PC-3 (cell line): ENCODE measurements around the gene FOXO3. TPM values are rescaled to one million over a fixed set of nuclear protein-coding genes. Genes with fewer than 3 reads are reported as not detected.

ENCODE experiments used
- ATAC-seq: fragments of 200-7000 bp; cut with Tn5 transposase; 2 replicates; pipeline ENCODE4 v1.9.1; 2020; ENCODE audit warnings: mild to moderate bottlenecking, moderate library complexity
- BruUV-seq: library from RNA; stranded (reverse); fragments of 400-500 nt; replicated peaks from 2 replicates; lab custom pipeline; 2021; lab: Mats Ljungman, UMichigan
- CTCF ChIA-PET: fragments of 300-600 bp; sonication (Branson Sonifier 250); formaldehyde crosslinking; loops from one replicate; lab custom pipeline; 2022; ENCODE audit warnings: antibody characterized with exemption; lab: Charles Lee
- POLR2A ChIA-PET: fragments of 300-600 bp; sonication (Branson Sonifier 250); formaldehyde crosslinking; loops from one replicate; lab custom pipeline; 2022; ENCODE audit warnings: antibody characterized with exemption; ENCODE audit not compliant: unreplicated experiment; lab: Charles Lee
- DNase-seq: peaks from one replicate; pipeline ENCODE4 v3.0.0-alpha.2; 2015
- H2AFZ ChIP-seq: fragments of 300-600 bp; sonication (generic); 2 replicates; pipeline ENCODE4 v1.6.0; 2016; ENCODE audit warnings: antibody characterized with exemption, low read length
- H3F3A ChIP-seq: fragments of 300-600 bp; sonication (generic); one replicate; pipeline ENCODE4 v1.6.0; 2017; ENCODE audit warnings: antibody characterized with exemption, low read length, control low read depth, mild to moderate bottlenecking; ENCODE audit not compliant: unreplicated experiment
- H3K27ac ChIP-seq: fragments of 300-600 bp; sonication (generic); 2 replicates; pipeline ENCODE4 v1.5.1; 2016; ENCODE audit warnings: mild to moderate bottlenecking, low read length
- H3K27me3 ChIP-seq: fragments of 300-600 bp; sonication (generic); 2 replicates; pipeline ENCODE4 v1.6.1; 2016; ENCODE audit warnings: low read length, mixed read lengths
- H3K36me3 ChIP-seq: fragments of 300-600 bp; sonication (generic); 2 replicates; pipeline ENCODE4 v1.6.1; 2016; ENCODE audit warnings: low read depth, mixed run types, low read length, mixed read lengths
- H3K4me1 ChIP-seq: fragments of 300-600 bp; sonication (generic); 2 replicates; pipeline ENCODE4 v1.5.1; 2016; ENCODE audit warnings: low read length; ENCODE audit not compliant: insufficient read depth
- H3K4me2 ChIP-seq: fragments of 300-600 bp; sonication (generic); 2 replicates; pipeline ENCODE4 v1.6.0; 2016; ENCODE audit warnings: low read length
- H3K4me3 ChIP-seq: fragments of 300-600 bp; sonication (generic); 2 replicates; pipeline ENCODE4 v1.5.1; 2016; ENCODE audit warnings: mild to moderate bottlenecking, low read length, mixed read lengths
- H3K79me2 ChIP-seq: fragments of 300-600 bp; sonication (generic); 2 replicates; pipeline ENCODE4 v1.6.1; 2017; ENCODE audit warnings: low read length, mixed read lengths
- H3K9ac ChIP-seq: fragments of 300-600 bp; sonication (generic); 2 replicates; pipeline ENCODE4 v1.6.0; 2016; ENCODE audit warnings: mild to moderate bottlenecking, low read length
- H3K9me2 ChIP-seq: fragments of 300-600 bp; sonication (generic); replicated peaks from 2 replicates; pipeline ENCODE4 v1.6.1; 2016; ENCODE audit warnings: mixed run types, low read length, mixed read lengths
- H3K9me3 ChIP-seq: fragments of 300-600 bp; sonication (generic); 2 replicates; pipeline ENCODE4 v1.6.1; 2016; ENCODE audit warnings: low read length, mixed read lengths
- H4K20me1 ChIP-seq: fragments of 300-600 bp; sonication (generic); 2 replicates; pipeline ENCODE4 v1.6.1; 2016; ENCODE audit warnings: low read length, mixed read lengths
- EZH2 ChIP-seq: fragments of 300-600 bp; sonication (generic); IDR thresholded peaks from one replicate; pipeline ENCODE4 v1.6.1; 2017; ENCODE audit warnings: antibody characterized with exemption, mild to moderate bottlenecking, low read length; ENCODE audit not compliant: unreplicated experiment
- EZH2phosphoT487 ChIP-seq: fragments of 300-600 bp; sonication (generic); IDR thresholded peaks from 2 replicates; pipeline ENCODE4 v1.6.1; 2018; ENCODE audit warnings: mild to moderate bottlenecking, antibody characterized with exemption, low read length, borderline replicate concordance
- intact Hi-C: fragments of 100-400 bp; cut with micrococcal nuclease; formaldehyde crosslinking; loops from 2 replicates; pipeline ENCODE4 v1.9.0; 2023
- total RNA-seq: library from RNA; depleted of rRNA; stranded (reverse); fragments of >200 nt; gene quantifications from 2 replicates; pipeline ENCODE4 v1.2.3, GENCODE V29; 2014
- TF ChIP-seq, protein P1 (sequence below): fragments of 300-600 bp; sonication (generic); conservative IDR thresholded peaks from 2 replicates; pipeline ENCODE4 v1.5.1; 2017; ENCODE audit warnings: antibody characterized with exemption, low read depth, mild to moderate bottlenecking, low read length

FOXO3 gene
- total RNA-seq, 1 experiment from 2014 or later, result 12.8 TPM

DNA sequence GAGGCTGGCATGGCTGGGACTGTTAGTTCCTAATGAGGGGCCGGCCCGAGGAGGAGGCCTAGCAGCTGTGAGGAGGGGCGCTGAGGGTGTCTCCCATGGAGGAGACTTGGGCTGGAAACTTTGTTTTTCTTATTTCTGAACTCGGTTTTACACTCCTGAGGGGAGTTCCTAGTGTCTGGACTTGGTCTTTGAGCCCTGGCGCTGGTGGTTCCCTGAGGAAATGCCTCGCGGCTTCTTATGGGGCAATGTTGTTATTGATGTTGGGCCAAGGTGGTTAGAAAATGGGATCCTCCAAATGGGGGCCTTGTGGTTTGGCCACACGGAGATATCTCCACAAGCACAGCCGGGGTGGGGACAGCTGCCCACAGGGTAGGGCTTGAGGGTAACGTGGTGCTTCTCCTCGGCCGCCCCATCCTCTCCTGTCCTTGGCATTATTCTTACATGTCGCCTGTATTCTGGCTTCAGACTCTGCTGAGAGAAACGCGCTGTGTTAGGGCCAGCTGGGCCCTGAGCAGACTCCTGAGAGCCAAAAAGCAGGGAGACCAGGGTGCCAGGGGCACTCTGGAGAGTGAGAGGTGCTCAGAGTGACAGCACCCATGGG lies 136.9 kb downstream of the FOXO3 start:
- BruUV-seq, result no TSS peak
- no peaks in the 10 kb centered on the region for H3K9me3 ChIP-seq
- H3K4me1 ChIP-seq, result no peaks in the 10 kb centered on the region
- no peak overlapping the region for H2AFZ ChIP-seq
- no peak overlapping the region for H3K4me2 ChIP-seq
- no peaks in the 10 kb centered on the region for H3F3A ChIP-seq
- POLR2A ChIA-PET, result no interaction called here
- CTCF ChIA-PET, result no interaction called here
- no peaks in the 10 kb centered on the region for H4K20me1 ChIP-seq
- H3K9me2 ChIP-seq, result no peaks in the 10 kb centered on the region
- no peaks in the 10 kb centered on the region for H3K27me3 ChIP-seq
- ATAC-seq, result no peak
- no peak for DNase-seq
- H3K36me3 ChIP-seq, result no peaks in the 10 kb centered on the region
- H3K27ac ChIP-seq, result no peak overlapping the region
- no peaks in the 10 kb centered on the region for H3K79me2 ChIP-seq
- H3K4me3 ChIP-seq, result no peak overlapping the region
- intact Hi-C loops, result no loop called here
- no peak for TF ChIP-seq EZH2
- TF ChIP-seq EZH2phosphoT487, result no peak
- TF ChIP-seq, protein P1, sequence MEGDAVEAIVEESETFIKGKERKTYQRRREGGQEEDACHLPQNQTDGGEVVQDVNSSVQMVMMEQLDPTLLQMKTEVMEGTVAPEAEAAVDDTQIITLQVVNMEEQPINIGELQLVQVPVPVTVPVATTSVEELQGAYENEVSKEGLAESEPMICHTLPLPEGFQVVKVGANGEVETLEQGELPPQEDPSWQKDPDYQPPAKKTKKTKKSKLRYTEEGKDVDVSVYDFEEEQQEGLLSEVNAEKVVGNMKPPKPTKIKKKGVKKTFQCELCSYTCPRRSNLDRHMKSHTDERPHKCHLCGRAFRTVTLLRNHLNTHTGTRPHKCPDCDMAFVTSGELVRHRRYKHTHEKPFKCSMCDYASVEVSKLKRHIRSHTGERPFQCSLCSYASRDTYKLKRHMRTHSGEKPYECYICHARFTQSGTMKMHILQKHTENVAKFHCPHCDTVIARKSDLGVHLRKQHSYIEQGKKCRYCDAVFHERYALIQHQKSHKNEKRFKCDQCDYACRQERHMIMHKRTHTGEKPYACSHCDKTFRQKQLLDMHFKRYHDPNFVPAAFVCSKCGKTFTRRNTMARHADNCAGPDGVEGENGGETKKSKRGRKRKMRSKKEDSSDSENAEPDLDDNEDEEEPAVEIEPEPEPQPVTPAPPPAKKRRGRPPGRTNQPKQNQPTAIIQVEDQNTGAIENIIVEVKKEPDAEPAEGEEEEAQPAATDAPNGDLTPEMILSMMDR, result no peak
- H3K9ac ChIP-seq, result no peak overlapping the region

DNA sequence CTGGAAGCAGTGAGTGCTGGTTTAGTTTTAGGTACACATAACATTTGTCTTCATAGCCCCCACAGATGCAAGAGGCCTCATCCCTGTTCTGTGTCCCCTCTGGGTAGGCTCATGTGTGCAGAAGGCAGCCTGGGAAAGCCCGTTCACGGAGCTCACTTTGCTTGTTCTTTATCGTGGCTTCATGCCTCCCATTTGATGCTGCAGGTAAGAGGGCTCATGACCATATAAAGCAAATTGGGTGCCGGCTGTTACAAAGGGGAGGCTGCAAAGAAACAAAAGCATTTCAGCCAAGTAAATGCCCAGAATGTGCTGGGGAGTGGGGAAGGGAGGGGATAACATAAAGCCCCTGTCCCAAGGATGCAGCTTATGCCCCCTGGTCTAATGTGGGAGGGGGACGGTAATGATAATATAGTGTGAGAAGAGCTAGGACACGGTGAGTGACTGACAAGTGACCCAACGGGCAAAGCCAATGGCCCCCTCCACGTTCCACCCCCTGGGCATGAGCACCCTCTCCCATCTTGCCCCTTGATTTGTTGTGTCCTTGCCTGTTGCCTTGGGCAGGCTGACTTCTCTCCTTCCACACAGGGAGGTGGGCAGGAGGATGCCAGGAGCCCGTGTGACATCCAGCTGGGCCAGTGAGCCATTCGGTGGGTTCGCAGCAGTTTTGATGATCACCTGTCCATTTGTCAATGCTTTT lies 138.0 kb downstream of the FOXO3 start:
- ATAC-seq (no peak), DNase-seq (no peak)
- Histone ChIP-seq H3K36me3 (no peaks in the 10 kb centered on the region), H3K9ac (no peak overlapping the region), H3K27me3 (no peaks in the 10 kb centered on the region), H4K20me1 (no peaks in the 10 kb centered on the region), H3K9me3 (no peaks in the 10 kb centered on the region), H3K79me2 (no peaks in the 10 kb centered on the region), H3K27ac (no peak overlapping the region), H3K4me2 (no peak overlapping the region), H3K4me3 (no peak overlapping the region), H3F3A (no peaks in the 10 kb centered on the region), H2AFZ (no peak overlapping the region), H3K4me1 (no peaks in the 10 kb centered on the region), H3K9me2 (no peaks in the 10 kb centered on the region)
- TF ChIP-seq EZH2 (no peak), EZH2phosphoT487 (no peak)
- TF ChIP-seq, protein P1, result no peak
- ChIA-PET POLR2A (no interaction called here), CTCF (no interaction called here)
- intact Hi-C loops, result no loop called here
- BruUV-seq, result no TSS peak
